GM18873 (cell line): ENCODE data around the gene DMXL2.
"Not testable (repeated sequence)": the region's sequence is repeated elsewhere in the genome, so short reads cannot be mapped to it uniquely, and the experiment has no call there.

Source experiments
- ATAC-seq: cut with Tn5 transposase; IDR thresholded peaks from one replicate; pipeline ENCODE4 v1.9.1; 2021; ENCODE audit warnings: mild to moderate bottlenecking, moderate library complexity, moderate number of reproducible peaks; ENCODE audit not compliant: unreplicated experiment, low FRiP score

DMXL2 gene

DNA sequence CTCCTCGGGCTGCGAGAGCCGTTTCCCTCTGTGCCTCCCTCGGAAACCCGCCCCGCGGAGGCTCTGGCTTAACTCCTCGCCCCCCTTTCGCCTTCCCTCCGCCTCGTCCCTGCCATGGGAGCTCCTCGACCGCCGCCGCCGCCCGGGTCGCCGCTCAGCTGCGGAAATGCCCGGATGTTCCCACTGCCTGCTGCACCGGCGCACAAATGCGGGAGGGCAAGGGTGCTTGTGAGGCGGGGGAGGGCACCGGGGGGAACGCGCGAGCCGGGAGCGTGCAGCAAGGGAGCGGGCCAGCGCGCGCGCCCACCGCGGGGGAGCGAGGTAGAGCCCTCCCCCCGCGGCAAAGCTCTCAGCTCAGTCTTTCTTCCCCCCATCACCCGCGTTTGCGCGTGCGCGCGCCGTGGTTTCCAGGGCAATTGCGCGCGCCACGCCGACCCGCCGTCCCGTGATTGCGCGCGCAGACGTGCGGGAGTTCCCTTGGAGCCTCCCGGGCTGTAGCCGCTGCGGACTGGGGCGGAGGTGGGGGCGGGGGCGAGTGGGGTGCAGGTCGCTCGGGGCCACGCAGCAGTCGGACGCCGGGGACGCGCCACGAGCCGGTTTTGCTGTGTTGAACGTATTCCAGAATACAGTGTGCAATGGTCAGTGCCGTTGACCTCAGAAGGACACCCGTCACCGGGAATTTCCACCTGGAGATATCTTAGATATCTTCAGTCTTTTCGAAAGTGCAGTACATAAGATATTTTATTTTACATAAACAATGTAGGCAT is at the start of gene DMXL2:
TSS of gene DMXL2 (minus strand) at position 168 of the 767 bp plus-strand sequence. CDS start 226 bp downstream, outside the sequence.
- peak; percentile 26 for ATAC-seq

DNA sequence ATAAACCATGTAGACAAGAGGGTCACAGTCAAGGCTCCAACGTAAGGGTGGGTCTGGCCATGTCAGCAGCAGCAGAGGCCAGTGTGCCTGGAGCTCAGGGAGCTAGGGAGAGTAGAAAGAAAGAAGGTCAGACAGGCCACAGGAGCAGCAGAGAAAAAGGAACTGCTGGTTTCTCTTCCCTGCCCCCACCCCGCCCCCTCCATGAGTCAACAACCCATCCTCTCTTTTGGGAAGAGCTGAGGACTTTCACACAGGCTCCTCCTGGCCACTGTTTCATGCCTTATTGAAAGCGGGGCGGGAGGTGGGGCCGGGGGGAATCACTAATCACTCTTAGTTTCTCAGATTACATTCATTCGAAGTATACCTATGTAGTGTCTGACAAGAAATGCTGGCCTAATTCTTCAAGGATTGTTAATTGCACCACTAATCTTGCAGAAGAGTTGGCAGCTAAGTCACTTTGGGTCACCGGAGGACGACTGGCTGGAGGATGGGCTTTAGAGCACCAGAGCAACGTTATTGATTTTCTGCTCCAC is 49.6 kb upstream of the DMXL2 start:
- ATAC-seq, result no peak

DNA sequence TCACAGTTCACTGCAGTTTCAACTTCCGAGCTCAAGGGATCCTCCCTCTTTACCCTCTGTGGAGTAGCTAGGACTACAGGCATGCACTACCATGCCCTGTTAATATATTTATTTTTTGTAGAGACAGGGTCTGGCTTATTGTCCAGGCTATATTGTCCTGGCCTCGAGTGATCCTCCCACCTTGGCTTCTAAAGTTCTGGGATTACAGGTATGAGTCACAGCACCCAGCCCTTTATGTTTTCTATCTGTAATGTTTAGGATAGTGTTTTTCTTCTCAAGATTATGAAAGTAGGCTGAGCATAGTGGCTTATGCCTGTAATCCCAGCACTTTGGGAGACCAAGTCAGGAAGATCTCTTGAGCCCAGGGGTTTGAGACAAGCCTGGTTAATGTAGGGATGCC is 46.8 kb upstream of the DMXL2 start:
- no peak for ATAC-seq

GRCh38 chr15:51668446-51668845 is 45.9 kb upstream of the DMXL2 start:
- no peak for ATAC-seq

DNA sequence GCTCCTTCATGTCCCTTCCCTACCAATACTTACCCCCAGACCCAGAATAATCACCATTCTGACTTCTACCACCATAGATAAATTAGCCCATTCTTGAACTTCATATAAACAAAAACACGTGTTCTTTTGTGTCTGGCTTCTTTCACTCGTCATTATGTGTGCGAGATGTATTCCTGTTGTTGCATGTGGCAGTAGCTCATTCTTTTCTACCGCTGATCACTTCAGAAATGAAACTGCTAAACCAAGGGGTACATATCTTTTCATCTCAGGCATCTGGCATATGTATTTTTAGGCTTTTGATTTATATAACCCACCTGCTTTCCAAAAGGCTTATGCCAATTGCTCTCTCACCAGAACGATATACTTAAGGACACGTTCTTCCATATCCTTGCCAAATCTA is 44.9 kb upstream of the DMXL2 start:
- ATAC-seq, result no peak

DNA sequence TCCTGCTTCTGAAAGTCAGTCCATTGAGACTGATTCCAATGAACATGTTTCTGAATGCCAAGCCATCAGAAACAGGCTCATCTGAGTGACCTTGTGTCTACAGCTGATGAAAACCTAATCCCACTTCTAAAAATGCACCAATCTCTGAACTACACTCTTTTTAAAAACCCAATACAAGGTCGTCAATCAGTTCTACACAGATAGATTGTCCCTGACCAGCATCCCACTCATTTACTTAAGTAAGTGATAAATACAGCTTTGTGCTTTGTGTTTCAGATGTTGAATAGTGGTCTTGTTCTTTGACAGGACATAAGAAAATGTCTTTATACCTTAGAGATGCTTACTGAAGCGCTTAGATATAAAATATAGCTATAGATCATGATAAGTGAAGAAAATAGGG is 38.5 kb upstream of the DMXL2 start:
- no peak for ATAC-seq

- no peak for ATAC-seq
Measured at GRCh38 chr15:51658664-51659063, 36.1 kb upstream of the DMXL2 start.

GRCh38 chr15:51655401-51656057 is 33.0 kb upstream of the DMXL2 start:
- not testable (repeated sequence) for ATAC-seq

DNA sequence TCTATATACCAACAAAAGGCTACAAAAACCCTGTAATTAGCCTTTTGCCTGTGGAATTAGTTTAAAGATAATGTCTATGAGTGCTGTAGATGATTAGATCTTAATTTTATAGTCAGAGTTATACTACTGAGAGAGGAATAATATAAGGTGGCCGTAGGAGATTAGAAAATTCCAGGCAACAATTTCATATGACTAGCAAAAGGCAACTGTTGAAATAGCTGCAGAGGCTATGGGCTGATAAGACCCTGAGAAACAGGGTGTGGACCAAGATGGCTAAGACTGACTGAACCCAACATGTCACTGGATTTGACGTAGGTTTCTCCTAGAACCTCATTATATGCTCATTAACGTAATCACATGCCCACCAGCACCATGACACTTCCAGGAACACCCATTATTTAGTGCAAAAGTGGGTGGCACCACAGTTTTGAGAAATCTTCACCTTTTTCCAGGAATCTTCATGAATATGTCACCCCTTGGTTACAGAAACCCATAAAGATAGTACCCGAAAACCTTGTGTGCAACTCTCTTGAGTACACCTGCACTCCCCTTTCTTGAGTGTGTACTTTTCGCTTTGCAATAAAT is 29.6 kb upstream of the DMXL2 start:
- no peak for ATAC-seq

DNA sequence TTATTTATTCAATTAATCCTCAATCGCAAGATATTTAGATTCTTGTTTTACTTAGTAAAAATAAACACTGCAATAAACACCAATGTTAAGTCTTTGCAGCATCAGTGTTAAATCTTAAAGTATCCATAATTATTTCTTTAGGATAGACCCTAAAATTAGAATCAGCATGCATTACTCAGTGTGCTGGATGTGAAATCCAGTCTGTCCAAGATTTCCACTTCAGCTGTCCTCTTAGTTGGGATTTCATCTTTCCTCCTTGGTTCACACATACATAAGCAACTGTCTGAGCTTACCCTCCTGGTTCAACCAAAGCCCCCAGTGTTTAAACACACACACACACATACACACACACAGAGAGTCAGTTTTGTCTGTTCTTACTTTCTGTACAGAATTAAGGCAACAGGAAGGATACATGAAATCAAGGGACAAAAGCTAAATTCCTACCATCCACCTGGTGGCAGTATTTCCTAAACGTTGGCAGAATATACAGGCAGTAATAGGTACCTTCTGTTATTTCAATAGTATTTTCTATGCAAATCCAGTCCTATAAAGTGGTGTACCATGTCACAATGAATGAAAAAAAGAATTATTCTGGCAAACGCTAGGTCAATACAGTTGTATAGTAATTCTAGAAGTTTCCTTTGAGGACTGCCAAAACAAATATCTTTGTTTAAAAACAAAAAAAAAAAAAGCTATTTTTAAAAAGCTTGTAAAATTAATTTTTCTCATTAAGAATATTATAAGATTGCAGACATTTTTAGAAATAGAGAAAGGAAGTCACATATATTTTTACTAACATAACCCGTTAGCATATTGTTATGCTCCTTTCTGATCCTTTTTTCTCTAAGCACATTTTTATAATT is 27.3 kb upstream of the DMXL2 start:
- ATAC-seq, result no peak

GRCh38 chr15:51648643-51649042 is 26.1 kb upstream of the DMXL2 start:
- ATAC-seq, result not testable (repeated sequence)

GRCh38 chr15:51648101-51648500 is 25.5 kb upstream of the DMXL2 start:
- not testable (repeated sequence) for ATAC-seq

DNA sequence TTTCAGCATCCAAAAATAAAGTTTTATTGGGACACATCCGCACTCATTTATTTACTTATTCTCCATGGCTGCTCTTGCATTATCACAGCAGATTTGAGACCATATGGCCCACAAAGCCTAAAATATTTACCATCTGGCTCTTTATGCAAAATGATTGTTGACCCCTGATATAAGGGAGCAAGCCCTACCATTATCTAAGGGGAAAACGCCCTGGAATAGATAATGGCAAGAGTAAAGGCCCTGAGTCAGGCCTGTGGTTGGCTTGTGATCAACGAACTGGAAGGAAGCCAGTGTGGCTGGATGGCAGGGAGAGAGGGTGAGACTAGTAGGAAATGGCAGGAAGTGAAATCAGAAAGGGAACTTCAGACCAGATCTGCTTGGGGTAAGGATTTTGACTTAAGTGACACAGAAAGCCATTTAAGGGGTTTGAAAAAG is 24.6 kb upstream of the DMXL2 start:
- no peak for ATAC-seq

DNA sequence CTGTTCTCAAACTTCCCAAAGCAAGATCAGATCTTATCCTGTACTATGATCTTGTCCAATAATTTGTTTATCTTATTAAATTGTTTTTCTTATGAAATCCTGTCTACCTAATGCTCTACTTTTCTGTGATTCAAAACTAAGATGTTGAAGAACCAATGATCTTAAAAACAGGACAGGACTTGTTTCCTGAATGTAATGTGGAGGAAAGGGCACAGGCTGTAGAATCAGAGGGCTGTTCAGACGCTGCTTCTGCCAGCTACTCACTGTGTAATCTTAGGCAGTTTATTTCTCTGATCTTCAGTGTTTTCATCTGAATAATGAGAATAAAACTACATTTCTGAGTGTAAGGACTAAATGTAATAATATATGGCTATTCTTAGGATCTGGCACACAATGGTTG is 20.1 kb upstream of the DMXL2 start:
- ATAC-seq, result no peak

DNA sequence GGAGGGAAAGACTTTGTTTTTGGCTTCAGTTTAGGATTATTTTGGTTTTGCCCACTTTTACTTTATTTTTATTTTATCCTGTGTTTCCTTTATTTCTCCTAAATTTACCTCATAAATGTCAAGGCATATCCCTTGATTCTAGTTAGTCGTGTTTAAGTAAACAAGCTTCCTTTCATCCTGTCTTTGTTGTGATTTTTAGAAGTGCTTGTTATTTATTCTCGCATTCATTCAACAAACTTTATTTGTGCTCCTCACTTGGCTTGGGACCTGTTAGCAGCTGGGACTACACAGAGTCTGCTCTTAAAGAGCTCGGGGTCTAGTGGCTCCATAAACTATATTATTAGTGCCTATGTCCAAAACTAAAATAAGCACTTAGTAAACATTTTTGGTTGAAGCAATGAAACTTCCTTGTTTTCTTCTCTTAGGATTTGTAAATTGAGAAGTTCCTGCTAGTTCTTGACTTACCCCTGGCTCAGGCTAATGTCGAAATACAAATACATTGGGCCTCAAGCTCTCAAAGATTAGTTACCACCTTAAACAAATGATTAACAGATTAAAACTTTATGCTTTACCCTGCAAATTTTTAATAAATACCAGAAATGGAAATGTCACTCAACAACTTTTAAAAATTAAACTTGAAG is 19.0 kb upstream of the DMXL2 start:
- no peak for ATAC-seq

GRCh38 chr15:51634591-51635198 is 12.1 kb upstream of the DMXL2 start:
- no peak for ATAC-seq

- ATAC-seq, result no peak
Measured at GRCh38 chr15:51629612-51630011, 7.0 kb upstream of the DMXL2 start.

GRCh38 chr15:51625236-51625635 is 2.7 kb upstream of the DMXL2 start:
- no peak for ATAC-seq

- ATAC-seq, result no peak
Measured at GRCh38 chr15:51624022-51624421, 1.5 kb upstream of the DMXL2 start.
